Karpas-422 (cell line): ENCODE measurements around the gene COCH. TPM values are rescaled to one million over a fixed set of nuclear protein-coding genes. Genes with fewer than 3 reads are reported as not detected.

ENCODE experiments used
- DNase-seq: peaks from one replicate; pipeline ENCODE4 v3.0.0-alpha.2; 2015
- H2AFZ ChIP-seq: fragments of 200-600 bp; sonication (generic); 2 replicates; pipeline ENCODE4 v1.6.1; 2014; ENCODE audit warnings: antibody characterized with exemption, low read length, mixed read lengths
- H3K27ac ChIP-seq: fragments of 200-600 bp; sonication (generic); 2 replicates; pipeline ENCODE4 v1.5.1; 2014; ENCODE audit warnings: mild to moderate bottlenecking, low read length, moderate library complexity
- H3K27me3 ChIP-seq: fragments of 200-600 bp; sonication (generic); 2 replicates; pipeline ENCODE4 v1.6.1; 2014; ENCODE audit warnings: low read length, mixed read lengths
- H3K36me3 ChIP-seq: fragments of 200-600 bp; sonication (generic); 2 replicates; pipeline ENCODE4 v1.6.1; 2014; ENCODE audit warnings: low read length, mixed read lengths; ENCODE audit not compliant: insufficient read depth
- H3K4me1 ChIP-seq: fragments of 200-600 bp; sonication (generic); 2 replicates; pipeline ENCODE4 v1.6.1; 2014; ENCODE audit warnings: mild to moderate bottlenecking, low read length, mixed read lengths
- H3K4me2 ChIP-seq: fragments of 200-600 bp; sonication (generic); 2 replicates; pipeline ENCODE4 v1.6.1; 2014; ENCODE audit warnings: low read length, low read depth, mild to moderate bottlenecking; ENCODE audit not compliant: poor library complexity, severe bottlenecking
- H3K4me3 ChIP-seq: fragments of 200-600 bp; sonication (generic); 2 replicates; pipeline ENCODE4 v1.5.1; 2014; ENCODE audit warnings: mild to moderate bottlenecking, antibody characterized with exemption, low read length, mixed read lengths
- H3K79me2 ChIP-seq: fragments of 200-600 bp; sonication (generic); 2 replicates; pipeline ENCODE4 v1.6.1; 2014; ENCODE audit warnings: mild to moderate bottlenecking, low read length, mixed read lengths
- H3K9ac ChIP-seq: fragments of 200-600 bp; sonication (generic); 2 replicates; pipeline ENCODE4 v1.6.0; 2014; ENCODE audit warnings: low read length
- H3K9me2 ChIP-seq: fragments of 200-600 bp; sonication (generic), shearing (Covaris generic); replicated peaks from 2 replicates; pipeline ENCODE4 v1.6.0; 2014; ENCODE audit warnings: mild to moderate bottlenecking, low read length, moderate library complexity; ENCODE audit not compliant: insufficient read depth
- H3K9me3 ChIP-seq: fragments of 300-700, 200-600 bp; sonication (generic); 2 replicates; pipeline ENCODE4 v1.6.1; 2014; ENCODE audit warnings: low read length, mixed read lengths
- H4K20me1 ChIP-seq: fragments of 200-600 bp; sonication (generic); 2 replicates; pipeline ENCODE4 v1.6.1; 2014; ENCODE audit warnings: mild to moderate bottlenecking, antibody characterized with exemption, low read length, low read depth; ENCODE audit not compliant: insufficient read depth
- total RNA-seq: library from RNA; depleted of rRNA; stranded (reverse); fragments of >200 nt; shearing (Covaris generic); gene quantifications from 2 replicates; pipeline ENCODE4 v1.2.3, GENCODE V29; 2014; ENCODE audit warnings: low replicate concordance

The COCH gene
- total RNA-seq, 1 experiment from 2014 or later, result 33.7 TPM

DNA sequence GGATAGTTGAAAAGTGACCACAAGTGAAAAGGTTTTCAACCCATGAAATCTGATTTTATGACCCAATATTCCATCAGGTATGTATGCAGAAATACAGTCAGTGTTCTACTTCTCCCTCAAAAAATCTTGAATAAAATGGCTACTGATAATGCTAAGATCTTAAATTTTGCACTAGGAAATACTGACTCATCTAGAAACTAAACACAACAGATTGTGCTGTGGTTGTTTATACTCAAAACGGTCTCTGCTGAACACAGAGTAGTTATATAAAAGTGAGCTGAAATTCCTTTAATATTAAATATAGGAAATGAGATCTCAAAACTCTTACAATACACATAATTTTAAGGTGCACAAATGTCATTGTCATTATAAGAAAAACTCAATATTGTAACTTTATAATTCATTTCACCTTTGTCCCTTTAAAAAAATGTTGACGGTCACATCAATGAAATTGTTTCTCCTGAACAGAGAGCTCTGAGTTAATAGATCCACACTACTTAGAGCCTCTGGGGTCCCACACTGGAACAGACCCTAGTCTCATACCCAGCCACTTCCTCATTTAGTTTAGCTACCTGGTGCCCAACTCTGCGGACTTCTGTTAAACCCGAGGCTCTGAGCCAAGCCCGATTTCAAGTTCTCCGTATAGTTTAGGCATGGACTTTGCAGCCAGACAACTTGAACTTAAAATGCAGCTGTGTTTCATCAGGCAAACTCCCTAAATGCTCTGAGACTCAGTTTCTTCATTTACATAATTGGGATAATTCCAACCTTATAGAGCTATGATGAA lies 9.3 kb downstream of the COCH start:
- Histone ChIP-seq H3K4me1 (no peaks in the 10 kb centered on the region), H3K27ac (no peak overlapping the region), H3K79me2 (no peaks in the 10 kb centered on the region), H3K27me3 (no peaks in the 10 kb centered on the region), H4K20me1 (no peaks in the 10 kb centered on the region), H3K9me3 (no peaks in the 10 kb centered on the region), H3K9ac (no peak overlapping the region), H3K4me3 (no peak overlapping the region), H2AFZ (no peak overlapping the region), H3K9me2 (no peaks in the 10 kb centered on the region), H3K4me2 (no peak overlapping the region), H3K36me3 (peaks cover 25% of the 10 kb centered on the region)
- DNase-seq, result no peak

DNA sequence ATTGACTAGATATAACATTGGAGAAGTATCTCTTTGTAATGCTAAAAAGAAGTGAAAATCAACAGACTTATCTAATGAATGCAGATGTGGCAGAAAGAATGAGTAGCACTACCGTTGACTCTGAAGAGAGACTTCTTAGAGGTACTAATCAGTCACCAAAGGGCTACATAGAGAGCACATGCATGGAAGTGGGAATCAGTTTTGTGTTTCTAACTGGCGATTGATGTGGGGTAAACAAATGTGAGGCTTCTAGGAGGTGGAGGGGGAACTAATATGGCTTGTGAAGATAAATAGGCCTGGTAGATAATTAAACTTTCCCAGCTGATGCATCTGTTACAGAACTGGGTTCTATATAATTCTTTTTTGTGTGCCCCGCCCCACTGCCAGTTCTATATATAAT lies 10.5 kb downstream of the COCH start:
- no peak overlapping the region for H3K9ac ChIP-seq
- no peak overlapping the region for H3K27ac ChIP-seq
- no peaks in the 10 kb centered on the region for H3K4me1 ChIP-seq
- no peaks in the 10 kb centered on the region for H3K79me2 ChIP-seq
- H3K4me2 ChIP-seq, result no peak overlapping the region
- no peaks in the 10 kb centered on the region for H4K20me1 ChIP-seq
- no peaks in the 10 kb centered on the region for H3K9me2 ChIP-seq
- H3K4me3 ChIP-seq, result no peak overlapping the region
- peaks cover 34% of the 10 kb centered on the region for H3K36me3 ChIP-seq
- DNase-seq, result no peak
- H3K9me3 ChIP-seq, result no peaks in the 10 kb centered on the region
- no peak overlapping the region for H2AFZ ChIP-seq
- H3K27me3 ChIP-seq, result no peaks in the 10 kb centered on the region

DNA sequence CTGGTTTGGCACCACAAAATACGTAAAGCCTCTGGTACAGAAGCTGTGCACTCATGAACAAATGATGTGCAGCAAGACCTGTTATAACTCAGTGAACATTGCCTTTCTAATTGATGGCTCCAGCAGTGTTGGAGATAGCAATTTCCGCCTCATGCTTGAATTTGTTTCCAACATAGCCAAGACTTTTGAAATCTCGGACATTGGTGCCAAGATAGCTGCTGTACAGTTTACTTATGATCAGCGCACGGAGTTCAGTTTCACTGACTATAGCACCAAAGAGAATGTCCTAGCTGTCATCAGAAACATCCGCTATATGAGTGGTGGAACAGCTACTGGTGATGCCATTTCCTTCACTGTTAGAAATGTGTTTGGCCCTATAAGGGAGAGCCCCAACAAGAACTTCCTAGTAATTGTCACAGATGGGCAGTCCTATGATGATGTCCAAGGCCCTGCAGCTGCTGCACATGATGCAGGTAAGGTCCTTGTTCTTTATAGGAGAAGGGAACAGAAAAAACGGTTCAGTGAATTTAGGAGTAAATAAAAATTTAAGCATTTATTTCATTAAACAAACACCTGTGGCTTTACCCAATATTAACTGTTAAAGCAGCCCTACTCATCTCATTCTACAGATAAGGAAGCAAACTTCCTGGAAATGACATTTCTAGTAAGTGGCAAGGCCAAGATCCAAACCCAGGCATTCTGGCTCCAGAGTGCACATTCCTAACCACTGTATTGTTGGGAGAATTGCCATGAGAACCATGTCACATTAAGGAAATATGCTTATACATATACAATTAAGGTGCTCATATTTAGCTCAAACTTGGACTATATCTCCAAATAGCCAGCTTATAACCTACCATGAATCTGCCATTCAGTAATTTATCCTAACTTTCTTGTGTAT lies 11.7 kb downstream of the COCH start:
- Histone ChIP-seq H3K27me3 (no peaks in the 10 kb centered on the region), H3K9ac (no peak overlapping the region), H3K9me3 (no peaks in the 10 kb centered on the region), H3K79me2 (no peaks in the 10 kb centered on the region), H2AFZ (no peak overlapping the region), H3K36me3 (peaks cover 36% of the 10 kb centered on the region), H3K27ac (no peak overlapping the region), H3K4me3 (no peak overlapping the region), H3K4me2 (no peak overlapping the region), H4K20me1 (no peaks in the 10 kb centered on the region), H3K9me2 (no peaks in the 10 kb centered on the region), H3K4me1 (no peaks in the 10 kb centered on the region)
- no peak for DNase-seq

DNA sequence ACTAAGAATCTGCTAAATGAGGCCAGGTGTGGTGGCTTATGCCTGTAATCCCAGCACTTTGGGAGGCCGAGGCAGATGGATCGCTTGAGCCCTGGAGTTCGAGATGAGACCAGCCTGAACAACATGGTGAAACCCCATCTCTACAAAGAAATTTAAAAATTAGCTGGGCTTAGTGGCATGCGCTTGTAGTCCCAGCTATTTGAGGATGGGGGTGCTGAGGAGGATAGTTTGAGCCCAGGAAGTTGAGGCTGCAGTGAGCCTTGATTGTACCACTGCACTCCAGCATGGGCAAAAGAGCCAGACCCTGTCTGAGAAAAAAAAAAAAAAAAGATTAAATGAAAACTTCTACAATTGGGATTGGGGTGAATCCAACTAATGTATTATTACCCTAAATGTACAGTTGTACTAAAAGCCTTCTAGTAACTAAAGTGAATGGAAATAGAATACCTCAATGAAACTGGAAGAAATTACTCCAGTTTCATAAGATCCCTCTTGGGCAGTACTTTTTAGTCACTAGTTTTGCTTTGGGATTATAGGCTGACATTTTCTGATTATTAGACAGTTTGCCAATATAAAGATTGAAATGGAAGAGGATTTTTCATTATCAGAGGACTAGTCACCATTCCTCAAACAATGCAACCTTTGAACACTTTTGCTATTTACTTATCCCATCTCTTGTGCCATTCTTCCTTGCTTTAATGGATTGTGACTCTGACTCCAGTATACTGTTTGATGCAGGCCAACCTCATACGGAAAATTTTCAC lies 14.3 kb downstream of the COCH start:
- Histone ChIP-seq H3K27ac (no peak overlapping the region), H4K20me1 (no peaks in the 10 kb centered on the region), H3K36me3 (peaks cover 40% of the 10 kb centered on the region), H3K9me2 (no peaks in the 10 kb centered on the region), H3K4me3 (no peak overlapping the region), H3K4me2 (no peak overlapping the region), H3K27me3 (no peaks in the 10 kb centered on the region), H3K9me3 (no peaks in the 10 kb centered on the region), H3K4me1 (no peaks in the 10 kb centered on the region), H2AFZ (no peak overlapping the region), H3K9ac (no peak overlapping the region), H3K79me2 (no peaks in the 10 kb centered on the region)
- DNase-seq, result no peak

DNA sequence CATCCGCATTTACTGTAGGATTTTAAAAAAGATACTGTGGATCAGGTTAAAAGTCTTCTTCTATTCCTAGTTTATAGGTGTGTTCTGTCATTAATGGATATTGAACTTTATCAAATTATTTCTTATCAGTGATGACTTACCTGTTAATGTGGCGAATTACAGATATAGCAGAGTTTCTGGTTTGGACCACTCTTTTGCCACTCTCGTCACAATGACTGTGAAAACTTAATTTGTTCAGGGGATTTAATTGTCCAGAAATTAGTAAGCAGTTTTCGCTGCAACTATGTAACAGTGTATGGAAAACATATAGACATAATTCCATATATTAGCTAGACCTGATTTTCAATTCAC lies 14.9 kb downstream of the COCH start:
- Histone ChIP-seq H3K36me3 (peaks cover 45% of the 10 kb centered on the region), H4K20me1 (no peaks in the 10 kb centered on the region), H3K4me2 (no peak overlapping the region), H3K9ac (no peak overlapping the region), H2AFZ (no peak overlapping the region), H3K27me3 (no peaks in the 10 kb centered on the region), H3K27ac (no peak overlapping the region), H3K4me1 (peaks cover 1% of the 10 kb centered on the region; the same call in 1 of the 2 replicates), H3K9me2 (no peaks in the 10 kb centered on the region), H3K9me3 (no peaks in the 10 kb centered on the region), H3K4me3 (no peak overlapping the region), H3K79me2 (no peaks in the 10 kb centered on the region)
- DNase-seq, result no peak

DNA sequence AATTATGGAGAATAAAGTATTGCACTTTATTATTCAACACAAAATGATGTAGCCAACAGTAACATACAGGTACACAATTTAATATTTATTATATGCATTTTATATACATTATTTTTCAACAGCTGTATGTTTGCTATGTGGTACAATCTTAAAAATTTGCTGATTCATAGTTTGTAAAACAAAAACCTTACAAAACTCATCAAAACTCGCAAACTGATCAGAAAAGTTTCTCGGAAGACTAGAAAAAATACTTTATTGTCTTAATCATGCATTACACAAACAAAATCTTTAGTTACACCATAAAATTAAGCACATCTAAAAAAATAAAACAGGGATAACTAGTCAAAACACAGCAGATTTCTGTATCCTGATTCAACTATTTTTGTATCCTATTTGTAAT lies 19.5 kb downstream of the COCH start:
- Histone ChIP-seq H3K36me3 (peaks cover 37% of the 10 kb centered on the region; the same call in 1 of the 2 replicates), H3K4me1 (peaks cover 4% of the 10 kb centered on the region; the same call in 1 of the 2 replicates), H2AFZ (no peak overlapping the region), H3K27me3 (no peaks in the 10 kb centered on the region), H3K9ac (no peak overlapping the region), H3K9me2 (no peaks in the 10 kb centered on the region), H4K20me1 (no peaks in the 10 kb centered on the region), H3K79me2 (peaks cover 14% of the 10 kb centered on the region), H3K9me3 (no peaks in the 10 kb centered on the region), H3K27ac (no peak overlapping the region), H3K4me3 (no peak overlapping the region), H3K4me2 (no peak overlapping the region)
- DNase-seq, result no peak

DNA sequence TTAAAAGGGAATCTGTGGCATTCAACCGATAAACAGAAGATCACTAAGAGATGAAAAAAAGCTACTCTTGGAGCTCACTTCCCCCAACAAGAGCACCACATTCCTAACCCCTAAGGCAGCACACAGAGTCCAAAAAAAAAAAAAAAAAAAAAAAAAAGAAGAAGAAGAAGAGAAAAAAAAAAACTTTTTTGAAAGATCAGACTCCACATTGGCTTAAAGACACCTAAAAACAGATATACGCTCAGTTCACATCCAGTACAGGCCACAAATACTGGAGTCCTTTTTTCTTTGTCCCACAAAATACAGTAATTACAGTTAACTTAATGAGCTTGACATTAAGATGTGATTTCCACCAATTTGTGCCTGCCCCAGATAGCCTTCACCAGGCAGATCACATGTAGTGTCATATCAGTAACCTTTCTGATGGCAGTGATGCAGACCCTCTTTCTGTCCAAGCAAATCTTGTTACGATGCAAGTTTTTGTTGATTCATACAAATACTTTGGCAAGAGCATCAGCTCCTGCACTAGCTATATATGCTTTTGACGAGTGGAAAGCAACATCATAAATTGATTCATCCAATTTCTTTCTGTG lies 20.7 kb downstream of the COCH start:
- H3K27me3 ChIP-seq, result no peaks in the 10 kb centered on the region
- H4K20me1 ChIP-seq, result no peaks in the 10 kb centered on the region
- H3K36me3 ChIP-seq, result peaks cover 28% of the 10 kb centered on the region; the same call in 1 of the 2 replicates
- no peak overlapping the region for H3K27ac ChIP-seq
- no peaks in the 10 kb centered on the region for H3K9me3 ChIP-seq
- DNase-seq, result no peak
- H2AFZ ChIP-seq, result no peak overlapping the region
- peaks cover 9% of the 10 kb centered on the region; the same call in 1 of the 2 replicates for H3K4me1 ChIP-seq
- peaks cover 22% of the 10 kb centered on the region for H3K79me2 ChIP-seq
- H3K9ac ChIP-seq, result no peak overlapping the region
- H3K4me3 ChIP-seq, result no peak overlapping the region
- H3K4me2 ChIP-seq, result no peak overlapping the region
- no peaks in the 10 kb centered on the region for H3K9me2 ChIP-seq
